OCI-LY3 (cell line): Measurements from ENCODE around the gene SMIM28.

Source experiments
- CTCF ChIP-seq: fragments of 200-600, 300-600 bp; sonication (generic); IDR thresholded peaks from 2 replicates; pipeline ENCODE4 v1.5.1; 2014; ENCODE audit warnings: antibody characterized with exemption, low read length, low read depth
- EZH2phosphoT487 ChIP-seq: fragments of 200-600 bp; shearing (Covaris generic); IDR thresholded peaks from 2 replicates; pipeline ENCODE4 v1.6.1; 2018; ENCODE audit warnings: antibody characterized with exemption, mixed run types, low read depth

DNA sequence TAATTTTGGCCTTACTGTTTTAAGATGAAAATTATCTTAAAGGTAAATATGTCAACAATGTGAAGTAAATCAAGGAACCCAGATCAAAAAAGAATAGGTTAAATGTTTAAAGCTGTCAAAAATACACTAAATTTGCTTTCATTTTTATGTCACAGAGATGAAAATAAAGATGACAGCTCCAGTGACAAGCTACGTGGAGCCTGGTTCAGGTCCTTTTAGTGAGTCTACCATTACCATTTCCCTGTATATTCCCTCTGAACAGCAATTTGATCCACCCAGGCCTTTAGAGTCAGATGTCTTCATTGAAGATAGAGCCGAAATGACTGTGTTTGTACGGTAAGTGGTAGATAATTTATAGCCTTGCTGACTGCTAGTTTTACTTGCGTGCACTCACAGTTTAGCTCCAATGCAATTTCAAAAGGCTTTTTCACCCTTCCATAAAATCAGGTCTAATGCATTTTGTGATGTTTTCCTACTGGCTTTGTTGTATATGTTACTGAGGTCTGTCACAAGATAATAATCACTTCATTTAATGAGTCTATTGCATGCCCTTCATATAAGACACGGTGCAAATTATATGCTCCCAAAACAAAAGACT lies 28.2 kb downstream of the SMIM28 start:
- TF ChIP-seq CTCF (no peak), EZH2phosphoT487 (no peak)
